Raji (cell line): ENCODE data around the gene IGFL1.

Source experiments
- POLR2A ChIP-seq: IDR thresholded peaks from 2 replicates; pipeline ENCODE4 v1.6.1; 2011; ENCODE audit warnings: low read depth, low read length, control low read depth; ENCODE audit not compliant: insufficient read depth

Gene IGFL1

DNA sequence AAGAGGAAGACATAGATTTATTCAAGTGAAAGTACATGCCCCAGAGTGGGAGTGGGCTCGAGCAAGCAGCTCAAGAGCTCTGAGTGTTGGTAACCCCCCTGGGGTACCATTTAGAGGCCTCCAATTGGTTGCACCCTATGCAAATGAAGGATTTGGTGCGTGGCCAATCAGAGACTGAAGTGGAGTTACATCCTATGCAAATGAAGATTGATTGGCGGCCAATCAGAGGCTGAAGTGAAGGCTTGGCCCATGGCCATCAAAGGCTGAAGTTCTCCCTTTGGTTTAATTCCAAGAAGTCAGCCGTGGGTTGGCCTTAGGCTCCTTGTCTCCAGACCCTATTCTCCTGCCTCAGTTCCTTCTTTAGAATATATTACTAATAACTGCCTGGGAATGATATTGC lies 12.9 kb upstream of the IGFL1 start:
- TF ChIP-seq POLR2A, result no peak

GRCh38 chr19:46217476-46217875 lies 12.1 kb upstream of the IGFL1 start:
- no peak for TF ChIP-seq POLR2A

DNA sequence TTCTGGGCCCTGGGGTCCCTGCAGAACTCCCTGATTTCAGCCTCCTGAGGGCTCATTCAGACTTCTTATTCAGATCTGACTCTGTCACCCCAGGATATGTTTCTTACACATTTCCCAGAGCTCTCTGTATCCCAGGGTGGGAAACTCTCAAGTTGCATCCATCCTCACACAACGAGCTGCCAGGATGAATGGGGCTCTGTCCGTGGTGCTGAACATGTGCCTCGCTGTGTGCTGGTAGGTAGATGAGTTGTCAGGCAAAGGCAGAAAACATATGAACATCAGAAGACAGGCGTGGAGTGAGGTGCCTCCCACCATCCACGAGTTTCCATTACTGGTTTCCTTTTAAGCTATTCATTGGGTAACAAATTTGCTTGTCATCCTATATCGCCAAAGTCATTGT lies 11.4 kb upstream of the IGFL1 start:
- no peak for TF ChIP-seq POLR2A

GRCh38 chr19:46220038-46220615 lies 9.4 kb upstream of the IGFL1 start:
- TF ChIP-seq POLR2A, result no peak

- TF ChIP-seq POLR2A, result no peak
Observed at GRCh38 chr19:46221152-46221551, 8.4 kb upstream of the IGFL1 start.

GRCh38 chr19:46221981-46222610 lies 7.4 kb upstream of the IGFL1 start:
- no peak for TF ChIP-seq POLR2A

- no peak for TF ChIP-seq POLR2A
Observed at GRCh38 chr19:46224773-46225172, 4.8 kb upstream of the IGFL1 start.

DNA sequence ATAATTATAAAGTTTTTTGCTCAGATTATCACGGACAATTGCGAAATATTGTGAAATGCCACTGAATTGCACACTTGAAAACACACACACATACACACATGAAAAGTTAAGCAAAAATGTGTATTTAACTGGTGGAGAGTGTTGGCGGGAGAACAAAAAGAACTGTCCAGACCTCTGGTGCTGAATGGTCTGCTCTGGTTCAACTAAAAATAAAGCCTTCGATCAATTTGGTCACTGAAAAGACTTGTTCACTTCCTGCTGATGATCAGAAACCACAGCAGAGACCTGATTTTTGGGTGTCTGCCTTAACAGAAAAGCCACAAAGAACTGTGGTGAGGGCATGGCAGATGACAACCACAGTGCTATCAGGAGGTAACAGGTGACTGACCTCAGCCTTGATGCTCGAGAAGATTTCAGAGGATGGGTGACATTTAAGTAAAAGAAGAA lies 4.0 kb upstream of the IGFL1 start:
- TF ChIP-seq POLR2A, result no peak

DNA sequence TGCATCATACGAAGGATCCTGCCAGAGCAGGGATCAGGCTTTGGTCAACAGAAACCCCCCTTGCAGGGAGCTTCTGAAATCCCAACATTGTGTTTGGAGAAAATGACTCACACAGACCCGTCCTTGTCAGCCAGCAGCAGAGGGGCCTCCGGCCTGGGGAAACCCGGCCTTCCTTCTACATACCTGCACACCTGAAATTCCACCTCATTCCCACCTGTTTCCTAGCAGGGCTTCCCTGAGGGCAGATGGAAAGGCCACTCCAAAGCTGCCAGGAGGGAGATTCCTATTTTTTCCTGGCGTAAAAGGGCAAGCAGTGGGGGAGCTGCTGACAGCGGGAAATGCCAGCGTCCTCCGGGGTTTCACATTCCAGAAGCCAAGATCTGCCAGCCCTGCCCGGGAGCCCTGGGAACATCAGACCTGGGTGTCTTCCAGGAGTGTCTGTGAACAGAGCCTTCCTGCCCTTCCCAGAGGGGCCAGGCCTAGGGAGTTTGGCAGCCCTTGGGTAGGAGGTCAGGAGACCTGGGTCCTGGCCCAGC lies 3.0 kb upstream of the IGFL1 start:
- no peak for TF ChIP-seq POLR2A

DNA sequence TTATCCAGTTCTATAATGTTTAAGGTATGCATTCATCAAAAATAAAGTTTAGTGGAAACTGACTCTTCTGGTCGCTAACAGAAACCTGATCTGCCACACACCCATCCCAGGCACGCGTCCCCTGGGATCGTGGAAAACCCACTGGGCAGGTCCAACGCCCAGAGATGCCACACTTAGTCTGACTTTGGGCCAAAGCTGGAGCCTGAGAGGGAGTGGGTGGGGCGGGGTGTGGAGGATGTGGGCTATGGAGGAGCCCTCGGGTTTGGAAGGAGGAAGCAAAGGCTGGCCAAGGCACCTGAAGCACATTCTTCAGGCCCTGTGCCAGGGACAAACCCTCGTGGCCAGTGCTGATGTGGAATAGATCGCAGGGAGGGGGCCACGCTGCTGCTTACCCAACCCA lies 2.5 kb downstream of the IGFL1 start:
- no peak for TF ChIP-seq POLR2A

GRCh38 chr19:46232468-46232867 lies 2.9 kb downstream of the IGFL1 start:
- no peak for TF ChIP-seq POLR2A

DNA sequence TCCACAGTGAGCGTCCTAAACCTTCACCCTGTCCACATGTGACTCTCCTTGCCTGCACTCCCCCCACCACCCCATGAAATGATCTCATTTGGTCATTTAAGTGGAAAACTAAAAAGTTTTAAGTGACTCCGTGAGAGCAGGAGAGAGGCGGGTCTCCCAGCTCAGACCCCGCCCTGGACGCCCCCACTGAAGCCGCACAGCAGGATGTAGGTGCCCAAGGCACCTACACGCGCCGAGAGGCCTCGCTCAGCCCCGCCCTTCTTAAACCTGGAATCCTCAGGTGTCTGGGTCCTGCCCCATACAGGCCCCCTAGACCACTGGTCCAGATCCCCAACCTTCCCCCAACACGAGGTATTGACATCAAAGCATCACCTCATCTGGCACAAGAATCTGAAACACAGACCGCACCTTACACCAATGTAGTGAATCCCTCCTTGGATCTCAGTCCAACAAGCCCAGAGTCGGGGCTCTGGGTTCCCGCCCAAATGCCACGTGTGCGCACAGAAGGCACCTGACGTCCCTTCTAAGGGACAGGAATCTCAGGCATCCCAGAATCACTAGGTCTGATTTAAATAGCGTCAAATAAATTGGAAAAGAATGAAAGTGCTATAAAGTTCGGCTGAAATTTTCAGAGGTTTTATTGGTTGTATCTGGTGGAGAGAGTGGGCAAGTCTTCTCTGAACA lies 3.5 kb downstream of the IGFL1 start:
- no peak for TF ChIP-seq POLR2A

DNA sequence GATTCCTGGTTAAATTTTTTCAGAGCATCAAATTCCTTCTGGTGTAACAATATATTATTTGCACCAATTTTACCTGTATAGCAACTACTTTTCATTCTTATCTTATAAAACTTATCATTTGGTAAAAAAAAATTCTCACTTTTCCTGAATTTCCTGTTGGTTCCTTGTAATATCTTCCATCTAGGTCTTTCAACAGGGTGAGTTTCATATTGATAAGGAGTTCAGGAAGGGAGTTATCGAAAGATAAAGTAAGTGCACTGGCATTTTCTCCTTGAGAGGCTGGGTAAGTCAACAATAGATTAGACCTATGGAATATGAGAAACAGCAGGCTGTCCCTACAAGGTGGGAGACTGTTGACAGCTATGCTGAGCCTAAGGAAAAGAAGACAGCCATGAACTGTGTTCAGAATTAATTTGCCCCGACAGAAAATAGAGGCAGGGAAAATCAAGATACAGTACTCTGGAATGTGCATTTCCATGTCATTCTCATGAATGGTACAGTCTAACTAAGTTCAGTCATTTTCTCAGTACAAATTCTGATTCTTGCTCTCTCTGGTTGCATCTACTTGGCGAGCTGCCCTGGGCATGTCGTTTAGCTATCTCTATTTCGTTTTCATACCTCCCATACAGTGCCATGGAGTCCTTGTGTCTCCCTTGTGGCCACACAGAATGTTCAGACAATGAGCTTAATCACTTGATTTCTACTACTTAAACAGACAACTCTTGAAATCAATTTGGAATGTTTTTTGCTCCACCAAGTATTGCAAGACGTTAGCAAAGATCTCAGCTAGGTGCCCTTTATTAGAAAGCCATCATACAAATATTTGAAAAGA lies 9.9 kb downstream of the IGFL1 start:
- TF ChIP-seq POLR2A, result no peak

GRCh38 chr19:46240693-46241092 lies 11.2 kb downstream of the IGFL1 start:
- TF ChIP-seq POLR2A, result no peak

DNA sequence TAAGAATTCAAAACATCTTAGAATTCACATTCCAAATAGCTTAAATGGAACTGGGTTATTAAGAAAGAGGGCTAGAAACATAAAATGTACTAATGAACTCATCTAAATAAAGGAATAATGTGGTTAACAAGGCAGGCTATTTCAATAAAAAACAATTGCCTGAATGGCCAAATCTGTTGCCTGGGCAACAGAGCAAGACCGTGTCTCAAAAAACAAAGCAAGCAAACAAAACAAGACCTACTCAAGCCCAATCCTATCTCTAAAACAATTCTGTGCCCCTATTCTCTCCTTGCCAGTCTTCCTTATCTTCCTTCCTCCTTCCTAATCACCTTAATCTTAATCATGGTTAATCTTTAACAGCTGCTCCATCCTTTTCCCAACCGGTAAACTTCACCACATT lies 12.1 kb downstream of the IGFL1 start:
- no peak for TF ChIP-seq POLR2A
